ENCODE results near the gene MSH5. TPM values are rescaled to one million over a fixed set of nuclear protein-coding genes. Genes with fewer than 3 reads are reported as not detected.

Gene MSH5
- polyA plus RNA-seq, 1 donor from 2014 or later: 7.8 TPM

GRCh38 chr6:31811645-31812044, 71.8 kb downstream of the MSH5 start:
- H3K79me2 ChIP-seq (replicated peaks; ENCODE audit: insufficient read depth, low read length): no peaks in the 10 kb centered on the region
- H3K9me3 ChIP-seq (ENCODE audit: low read length): no peaks in the 10 kb centered on the region
- H3K27ac ChIP-seq (ENCODE audit: low read length): no peak overlapping the region
- no peaks in the 10 kb centered on the region for H3K27me3 ChIP-seq (ENCODE audit: insufficient read depth, low read depth, low read length)
- TF ChIP-seq MXI1 (conservative IDR thresholded peaks at IDR 0.05; ENCODE audit: poor library complexity, severe bottlenecking): no peak
- no peak for TF ChIP-seq SMC3 (conservative IDR thresholded peaks at IDR 0.05; ENCODE audit: poor library complexity)
- TF ChIP-seq CTCF (IDR thresholded peaks at IDR 0.05; ENCODE audit: poor library complexity, severe bottlenecking): no peak
- no peak for TF ChIP-seq POLR2AphosphoS5 (IDR thresholded peaks at IDR 0.05)
- TF ChIP-seq EP300 (conservative IDR thresholded peaks at IDR 0.05; ENCODE audit: poor library complexity, severe bottlenecking): no peak
- no peak for TF ChIP-seq RAD21 (conservative IDR thresholded peaks at IDR 0.05)
- TF ChIP-seq EZH2 (IDR thresholded peaks at IDR 0.05; ENCODE audit: borderline replicate concordance, insufficient read depth, low read length, poor library complexity, severe bottlenecking): no peak
- TF ChIP-seq REST (IDR thresholded peaks at IDR 0.05; ENCODE audit: borderline replicate concordance): no peak
- no peak for TF ChIP-seq TAF1 (IDR thresholded peaks at IDR 0.05; ENCODE audit: low read depth)
- H4K20me1 ChIP-seq (ENCODE audit: insufficient read depth): no peaks in the 10 kb centered on the region
- H3K36me3 ChIP-seq (ENCODE audit: insufficient read depth, low read length): no peaks in the 10 kb centered on the region
- no peak overlapping the region for H3K4me3 ChIP-seq (ENCODE audit: low read length)
- H3F3A ChIP-seq (ENCODE audit: insufficient read depth, low read length, poor library complexity, severe bottlenecking): no peaks in the 10 kb centered on the region
- H3K4me2 ChIP-seq (ENCODE audit: low read length): no peak overlapping the region
- no peak overlapping the region for H2AFZ ChIP-seq (ENCODE audit: low read depth, low read length)
- H3K9ac ChIP-seq (ENCODE audit: low read length): no peak overlapping the region
- H3K9me2 ChIP-seq (ENCODE audit: insufficient read depth, low read length): no peaks in the 10 kb centered on the region

Small RNAs within 50 kb of the gene (small RNA-seq; reads per million reads assigned to genes)
- gene LY6G6D: 0 reads per million in 3 experiments
- gene MIR4646: 0 to 0.03 (median 0) reads per million in 3 experiments
- 0 reads per million in 3 experiments for gene MSH5-SAPCD1
- 0 to 1.2 (median 0) reads per million in 3 experiments for gene RF00019
- 0 reads per million in 3 experiments for gene RNU6-850P
- 0 reads per million in 3 experiments for gene SAPCD1

Other genes starting within 250 kb of the MSH5 start
- 0.14 TPM in 1 of 2 replicates, not detected in the other for gene MICB, start 241.9 kb upstream of the MSH5 start, polyA plus RNA-seq
- not detected in 2 replicates for gene MCCD1, start 211.0 kb upstream of the MSH5 start, polyA plus RNA-seq
- 313 and 371 TPM in 2 replicates for gene DDX39B, start 198.0 kb upstream of the MSH5 start, polyA plus RNA-seq
- 56.7 and 76.7 TPM in 2 replicates for gene ATP6V1G2, start 193.4 kb upstream of the MSH5 start, polyA plus RNA-seq
- 88.7 and 92.8 TPM in 2 replicates for gene NFKBIL1, start 192.4 kb upstream of the MSH5 start, polyA plus RNA-seq
- 0.56 TPM in 1 of 2 replicates, not detected in the other for gene LTA, start 167.7 kb upstream of the MSH5 start, polyA plus RNA-seq
- not detected in 2 replicates for gene TNF, start 164.4 kb upstream of the MSH5 start, polyA plus RNA-seq
- gene LTB, start 157.6 kb upstream of the MSH5 start, polyA plus RNA-seq: not detected in 2 replicates
- gene LST1, start 153.7 kb upstream of the MSH5 start, polyA plus RNA-seq: not detected in 2 replicates
- gene NCR3, start 147.0 kb upstream of the MSH5 start, polyA plus RNA-seq: not detected in 2 replicates
- not detected in 2 replicates for gene AIF1, start 124.8 kb upstream of the MSH5 start, polyA plus RNA-seq
- gene PRRC2A, start 119.3 kb upstream of the MSH5 start, polyA plus RNA-seq: 39.9 and 51.0 TPM in 2 replicates
- 203 and 204 TPM in 2 replicates for gene BAG6, start 87.3 kb upstream of the MSH5 start, polyA plus RNA-seq
- gene APOM, start 84.1 kb upstream of the MSH5 start, polyA plus RNA-seq: 1.3 and 4.4 TPM in 2 replicates
- gene C6orf47, start 79.2 kb upstream of the MSH5 start, polyA plus RNA-seq: 17.2 and 24.3 TPM in 2 replicates
- gene GPANK1, start 75.0 kb upstream of the MSH5 start, polyA plus RNA-seq: 18.4 and 21.9 TPM in 2 replicates
- gene CSNK2B, start 73.9 kb upstream of the MSH5 start, polyA plus RNA-seq: 130 and 135 TPM in 2 replicates
- gene LY6G5B, start 70.0 kb upstream of the MSH5 start, polyA plus RNA-seq: 4.0 and 7.7 TPM in 2 replicates
- 13.4 and 26.6 TPM in 2 replicates for gene LY6G5C, start 58.9 kb upstream of the MSH5 start, polyA plus RNA-seq
- 130 and 154 TPM in 2 replicates for gene ABHD16A, start 36.7 kb upstream of the MSH5 start, polyA plus RNA-seq
- gene LY6G6F, start 33.1 kb upstream of the MSH5 start, polyA plus RNA-seq: not detected in 2 replicates
- not detected in 2 replicates for gene LY6G6D, start 24.7 kb upstream of the MSH5 start, polyA plus RNA-seq
- gene LY6G6C, start 18.3 kb upstream of the MSH5 start, polyA plus RNA-seq: 0.78 and 0.88 TPM in 2 replicates
- not detected in 2 replicates for gene MPIG6B, start 16.6 kb upstream of the MSH5 start, polyA plus RNA-seq
- gene DDAH2, start 10.7 kb upstream of the MSH5 start, polyA plus RNA-seq: 386 and 410 TPM in 2 replicates
- 5.5 and 5.7 TPM in 2 replicates for gene CLIC1, start 3.5 kb upstream of the MSH5 start, polyA plus RNA-seq
- gene SAPCD1, start 22.7 kb downstream of the MSH5 start, polyA plus RNA-seq: 1.3 TPM in 1 of 2 replicates, not detected in the other
- 5.3 and 5.7 TPM in 2 replicates for gene VWA7, start 37.3 kb downstream of the MSH5 start, polyA plus RNA-seq
- gene VARS1, start 55.7 kb downstream of the MSH5 start, polyA plus RNA-seq: 40.9 and 49.4 TPM in 2 replicates
- gene LSM2, start 67.0 kb downstream of the MSH5 start, polyA plus RNA-seq: 68.5 and 87.6 TPM in 2 replicates
- gene HSPA1L, start 75.3 kb downstream of the MSH5 start, polyA plus RNA-seq: 1.6 and 2.6 TPM in 2 replicates
- gene HSPA1A, start 75.5 kb downstream of the MSH5 start, polyA plus RNA-seq: 50.9 and 54.5 TPM in 2 replicates
- gene HSPA1B, start 87.7 kb downstream of the MSH5 start, polyA plus RNA-seq: 120 and 128 TPM in 2 replicates
- 40.9 and 47.0 TPM in 2 replicates for gene NEU1, start 122.8 kb downstream of the MSH5 start, polyA plus RNA-seq
- gene SLC44A4, start 139.0 kb downstream of the MSH5 start, polyA plus RNA-seq: 0.09 and 0.46 TPM in 2 replicates
- gene EHMT2, start 157.7 kb downstream of the MSH5 start, polyA plus RNA-seq: 102 and 121 TPM in 2 replicates
- 19.2 and 21.4 TPM in 2 replicates for gene ZBTB12, start 162.1 kb downstream of the MSH5 start, polyA plus RNA-seq
- gene C2, start 187.7 kb downstream of the MSH5 start, polyA plus RNA-seq: 1.2 and 1.5 TPM in 2 replicates
- 0.97 TPM in 1 of 2 replicates, not detected in the other for gene CFB, start 206.1 kb downstream of the MSH5 start, polyA plus RNA-seq
- 103 and 117 TPM in 2 replicates for gene NELFE, start 219.0 kb downstream of the MSH5 start, polyA plus RNA-seq
- 48.2 and 51.7 TPM in 2 replicates for gene SKIC2, start 219.2 kb downstream of the MSH5 start, polyA plus RNA-seq
- gene DXO, start 232.1 kb downstream of the MSH5 start, polyA plus RNA-seq: 20.0 and 29.2 TPM in 2 replicates
- 4.4 and 7.2 TPM in 2 replicates for gene C4A, start 242.1 kb downstream of the MSH5 start, polyA plus RNA-seq

Data from neural cell (in vitro differentiated cells).